Endometrium (tissue), 2 donors: ENCODE results near the gene FOXN1.

Source experiments
- FAIRE-seq: peaks from 2 replicates; lab custom pipeline; 2012; peaks lifted over from hg19 to GRCh38; lab: Jason Lieb, UNC
- donor health status: control.
- donor health status: control.

FOXN1 gene

DNA sequence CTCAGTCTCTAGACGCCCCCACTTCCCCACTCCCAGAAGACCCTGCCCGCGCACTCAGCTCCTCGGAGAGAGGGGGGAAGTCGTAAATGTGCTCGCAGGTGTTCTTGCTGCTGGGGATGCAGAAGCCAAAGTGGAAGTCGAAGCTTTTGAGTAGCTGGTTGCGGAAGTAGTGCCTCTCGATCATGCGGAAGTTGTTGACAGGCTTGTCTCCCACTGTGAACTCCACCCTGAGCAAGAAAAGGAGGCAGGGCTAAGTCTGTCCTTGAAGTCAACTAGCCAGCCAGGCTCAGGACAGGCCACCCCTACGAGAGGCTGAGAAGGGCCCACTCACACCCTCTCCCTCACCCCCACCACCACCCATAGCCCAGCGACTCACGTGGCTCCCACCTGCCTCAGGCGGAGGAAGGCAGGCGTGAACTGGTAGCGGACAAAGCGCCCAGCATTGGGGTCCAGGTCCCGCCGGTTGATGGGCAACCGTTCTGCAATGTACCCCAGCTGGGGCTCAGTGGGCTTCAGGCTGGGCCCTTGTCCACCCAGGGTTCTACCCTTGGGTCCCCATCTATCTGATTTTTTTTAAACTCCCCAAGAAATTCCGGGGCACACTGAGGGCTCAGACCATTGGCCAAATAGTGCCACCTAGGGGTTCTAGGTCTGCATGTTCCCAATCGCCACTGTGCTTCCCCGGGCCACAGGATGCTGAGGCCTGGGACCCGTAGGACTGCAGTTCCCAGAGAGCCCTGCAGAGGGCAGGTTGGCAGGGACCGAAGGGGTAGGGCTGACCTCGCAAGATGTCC lies 41.7 kb downstream of the FOXN1 start:
- FAIRE-seq: no peak

DNA sequence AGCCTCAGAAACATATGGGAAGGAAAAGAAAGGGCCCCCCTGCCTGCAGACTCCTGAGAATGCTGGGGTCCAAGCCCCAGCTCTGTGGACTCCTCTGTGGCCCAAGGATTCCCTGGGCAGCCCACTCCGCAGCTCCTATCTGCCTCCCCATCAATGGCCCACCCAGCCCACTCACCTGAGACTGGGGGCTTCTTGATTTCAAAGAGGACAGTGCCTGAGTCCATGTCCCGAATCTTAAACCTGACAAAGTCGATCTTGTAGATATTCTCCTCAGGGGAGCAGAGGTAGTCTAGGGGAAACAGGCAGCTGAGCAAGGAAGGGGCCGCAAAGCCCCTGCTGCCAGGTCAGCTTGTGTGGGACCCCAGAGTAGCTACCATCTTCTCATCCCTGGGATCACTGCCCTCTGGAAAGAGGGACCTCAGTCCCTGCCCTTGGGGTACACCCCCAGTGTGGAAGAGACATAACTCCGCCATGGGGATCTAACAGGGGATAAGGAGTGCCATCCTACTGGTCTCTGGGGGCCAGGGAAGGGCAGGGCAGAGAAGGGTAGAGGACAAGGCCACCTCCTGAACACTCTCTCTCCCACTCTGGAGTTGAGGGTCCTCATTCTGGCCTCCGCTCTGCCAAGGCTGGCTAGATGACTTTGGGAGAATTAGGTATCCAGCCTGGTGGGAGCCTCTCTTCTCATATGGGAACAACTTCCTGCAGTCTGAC lies 42.4 kb downstream of the FOXN1 start:
- no peak for FAIRE-seq

DNA sequence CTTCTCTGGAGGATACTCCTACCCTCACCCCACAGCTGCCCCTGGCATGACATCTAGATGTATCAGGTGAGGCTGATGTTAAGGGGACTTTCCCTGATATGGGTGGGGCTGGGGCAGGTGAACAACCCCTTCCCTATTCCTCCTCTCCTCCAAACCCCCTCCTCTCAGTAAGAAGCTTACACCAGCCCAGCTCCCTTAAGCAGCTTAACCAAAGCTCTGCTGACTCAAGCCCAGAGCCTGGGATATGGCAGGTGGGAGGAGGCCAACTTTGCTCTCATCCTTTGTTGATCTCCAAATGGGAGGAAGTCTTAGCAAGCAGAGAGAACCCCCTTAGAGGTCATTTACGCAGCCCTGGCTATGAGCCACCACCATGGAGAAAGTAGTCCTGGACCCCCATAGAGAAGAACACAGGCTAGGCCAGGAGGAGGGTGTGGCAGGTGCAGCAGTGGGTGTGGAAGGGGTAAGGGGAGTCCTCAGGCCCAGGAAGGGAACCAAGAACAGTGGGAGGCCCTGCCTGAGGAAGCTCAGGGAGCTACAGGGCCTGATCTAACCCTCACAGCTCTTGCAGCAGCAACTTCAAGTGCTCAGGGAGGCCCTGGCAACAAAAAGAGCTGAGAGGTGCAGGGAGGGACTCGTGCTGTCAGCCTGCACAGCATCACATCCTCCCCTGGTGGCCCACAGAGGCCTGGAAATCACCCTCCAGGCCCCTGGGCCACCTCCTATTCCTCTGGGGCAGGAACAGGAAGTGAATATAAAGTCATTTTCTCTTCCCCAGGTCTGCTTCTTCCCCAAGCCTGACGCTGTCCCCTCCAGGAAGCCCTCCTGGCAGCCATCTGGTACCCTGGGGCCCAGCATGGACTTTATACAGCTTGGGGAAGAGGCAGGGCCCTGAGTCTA lies 43.3 kb downstream of the FOXN1 start:
- no peak for FAIRE-seq

DNA sequence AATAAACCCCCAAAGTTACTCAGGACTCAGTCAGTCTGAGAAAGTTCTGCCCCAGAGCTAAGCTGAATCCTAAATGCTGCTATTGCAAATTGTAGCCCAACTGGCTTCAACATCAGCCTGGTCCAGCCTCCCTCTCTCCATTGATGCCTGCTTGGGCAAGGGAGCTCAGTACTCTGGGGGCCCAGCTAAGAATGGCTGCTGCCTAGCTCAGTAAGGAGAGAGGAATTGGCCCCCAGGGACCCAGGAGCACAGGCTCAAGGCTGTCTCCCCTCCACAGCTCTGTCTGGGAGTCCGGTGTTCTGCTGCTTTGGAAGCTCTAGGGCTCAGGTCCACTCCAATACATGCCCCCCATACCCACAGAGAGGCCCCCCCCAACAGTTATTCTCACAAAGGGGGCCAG lies 44.7 kb downstream of the FOXN1 start:
- FAIRE-seq: no peak

DNA sequence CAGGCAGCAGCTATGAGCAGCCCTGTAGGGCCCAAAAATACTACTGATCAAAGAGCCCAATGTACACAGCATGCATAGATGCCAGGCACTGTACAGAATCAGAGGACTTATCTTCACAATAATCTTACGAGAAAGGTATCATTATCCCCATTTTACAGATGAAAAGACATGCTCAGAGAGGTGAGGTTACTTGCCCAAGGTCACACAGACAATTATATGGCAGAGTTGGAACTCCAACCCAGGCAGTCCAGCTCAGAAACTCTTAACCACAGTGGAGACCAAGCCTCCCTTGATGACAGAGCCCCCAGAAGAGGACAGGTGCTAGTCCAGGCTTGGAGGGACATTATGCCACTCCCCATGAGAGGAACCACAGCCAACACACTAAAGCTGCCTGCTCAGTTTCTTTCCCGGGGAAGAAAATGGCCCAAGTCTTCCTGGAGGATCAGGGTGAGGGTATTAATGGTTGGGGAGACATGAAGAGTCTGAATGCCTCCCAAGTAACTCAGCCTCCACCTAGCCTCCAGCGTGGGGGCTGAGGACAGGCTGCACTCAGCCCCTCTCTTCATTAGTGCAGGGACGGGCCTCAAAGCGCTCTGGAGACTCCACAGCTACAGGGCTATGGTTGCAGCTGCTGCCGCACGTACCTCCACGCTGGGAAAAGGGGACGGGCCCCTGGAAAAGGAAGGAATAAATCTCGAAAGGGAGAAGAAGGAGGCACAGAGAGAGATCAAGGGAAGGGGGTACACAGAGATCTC lies 45.5 kb downstream of the FOXN1 start:
- FAIRE-seq: no peak

DNA sequence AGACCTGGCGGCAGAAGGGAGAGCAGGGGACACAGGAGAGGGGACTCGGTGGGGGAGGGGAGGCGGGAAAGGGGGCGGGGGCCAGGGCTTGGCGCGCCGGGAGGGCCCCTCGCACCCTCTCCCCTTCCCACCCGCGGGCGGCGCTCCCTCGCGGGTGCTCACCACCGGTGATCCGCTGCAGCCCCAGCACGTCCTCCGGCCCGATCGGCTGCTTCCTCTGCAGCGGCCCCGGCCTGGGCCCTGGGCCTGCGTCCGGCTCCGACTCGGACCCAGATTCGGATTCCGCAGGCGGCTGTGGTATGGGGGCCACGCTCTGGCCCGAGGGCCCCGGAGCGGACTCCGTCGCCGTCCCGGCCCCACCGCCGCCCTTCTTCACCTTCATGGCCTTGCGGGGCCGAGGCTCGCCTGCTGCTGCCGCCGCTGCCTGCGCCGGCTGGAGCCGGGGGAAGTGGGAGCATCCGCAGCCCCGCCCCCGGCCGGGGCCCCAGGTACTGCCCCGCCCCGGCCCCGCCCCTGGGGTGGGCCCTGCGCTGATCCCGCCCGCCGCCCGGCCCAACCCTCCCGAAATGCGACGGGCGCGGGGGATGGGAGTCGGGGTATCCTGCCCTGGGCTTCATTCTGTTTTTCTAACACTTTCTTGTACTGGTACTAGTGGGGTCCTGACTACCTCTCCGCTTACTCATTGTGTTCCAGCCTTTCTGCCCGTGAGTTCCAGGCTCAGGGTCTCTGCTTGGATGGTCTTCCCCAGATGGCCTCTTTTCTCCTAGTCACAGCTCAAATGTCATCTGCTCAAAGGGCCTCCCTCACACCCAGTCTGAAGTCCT lies 46.2 kb downstream of the FOXN1 start, which contains the start of gene UNC119:
Gene UNC119 (minus strand): TSS at position 449 of the 824 bp plus-strand sequence. CDS start 67 bp downstream, at position 382.
- no peak for FAIRE-seq

DNA sequence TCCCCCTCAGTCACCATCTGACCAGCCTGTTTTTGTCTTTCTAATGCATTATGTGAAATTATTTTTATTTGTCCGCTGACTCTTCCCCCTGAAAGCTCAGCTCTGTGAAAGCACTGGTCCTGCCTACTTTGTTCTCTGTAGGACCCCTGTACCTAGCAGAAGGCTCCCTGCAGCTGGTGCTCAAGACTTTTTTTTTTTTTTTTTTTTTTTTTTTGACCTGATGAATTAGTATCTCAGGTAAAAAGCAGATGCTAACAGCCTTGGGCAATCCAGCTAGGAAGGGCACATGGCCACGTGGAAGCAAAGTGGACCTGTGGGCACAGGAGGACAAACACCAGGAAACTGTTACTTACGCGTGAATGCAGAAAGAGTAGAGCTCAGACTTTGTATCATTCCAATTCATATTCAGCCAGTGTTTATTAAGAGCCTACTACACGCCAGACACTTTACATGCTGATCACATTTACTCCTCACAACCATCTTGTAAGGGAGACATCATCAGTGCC lies 46.9 kb downstream of the FOXN1 start:
- FAIRE-seq: no peak

DNA sequence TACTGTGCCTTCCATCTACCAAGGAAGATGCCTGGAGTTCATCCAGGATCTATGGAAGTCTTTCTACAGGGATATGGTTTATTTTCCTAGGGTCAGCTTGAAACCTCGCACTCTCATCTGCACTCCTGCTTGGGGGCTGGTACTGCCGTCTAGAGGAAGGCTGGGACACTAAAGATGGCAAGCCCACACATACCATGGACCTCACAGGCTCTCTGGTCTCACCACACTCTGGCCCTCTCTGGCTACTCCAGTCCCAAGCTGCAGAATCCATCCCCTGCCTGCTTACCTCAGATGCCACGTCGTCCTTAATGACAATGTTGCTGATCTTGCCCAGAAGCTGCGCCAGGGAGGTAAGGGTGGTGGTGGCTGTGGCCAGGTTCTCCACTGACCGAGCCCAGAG lies 48.4 kb downstream of the FOXN1 start:
- FAIRE-seq: no peak

DNA sequence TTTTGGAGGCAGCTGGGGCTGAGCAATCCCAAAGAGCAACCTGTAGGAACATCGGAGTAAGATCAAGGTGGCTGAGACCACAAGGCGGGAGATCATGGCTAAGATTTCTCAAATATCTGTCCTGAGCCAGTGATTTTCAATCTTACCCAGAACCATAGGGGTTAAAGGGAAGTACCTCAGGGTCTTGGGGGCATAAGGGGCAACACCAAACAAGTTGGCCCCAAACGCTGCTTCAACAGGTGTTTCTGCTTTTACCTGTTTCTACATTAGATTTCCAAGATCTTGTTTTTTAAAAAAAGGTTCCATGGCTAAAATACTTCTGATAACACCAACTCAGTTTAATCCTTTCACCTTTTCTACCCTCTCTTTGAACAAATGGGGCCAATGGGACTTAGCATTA lies 48.9 kb downstream of the FOXN1 start:
- FAIRE-seq: no peak

DNA sequence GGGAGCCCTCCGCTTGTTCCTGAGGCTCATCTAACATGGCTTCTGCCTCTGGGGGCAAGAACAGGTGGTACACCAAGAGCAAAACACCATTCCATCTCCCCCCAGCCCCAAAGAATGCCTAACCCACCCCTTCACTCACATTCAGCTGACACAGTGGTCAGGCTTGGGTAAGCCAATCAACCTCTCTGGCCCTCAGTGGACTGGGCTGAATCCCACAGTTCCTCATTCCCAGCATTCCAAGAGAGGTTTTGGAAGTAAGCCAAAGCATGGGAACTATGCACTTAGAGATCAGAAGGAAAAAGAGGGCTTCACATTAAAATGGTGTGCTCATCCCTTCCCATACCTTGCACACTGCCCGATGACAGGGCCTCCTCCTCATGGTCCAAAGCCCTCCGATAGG lies 57.3 kb downstream of the FOXN1 start:
- FAIRE-seq: no peak

DNA sequence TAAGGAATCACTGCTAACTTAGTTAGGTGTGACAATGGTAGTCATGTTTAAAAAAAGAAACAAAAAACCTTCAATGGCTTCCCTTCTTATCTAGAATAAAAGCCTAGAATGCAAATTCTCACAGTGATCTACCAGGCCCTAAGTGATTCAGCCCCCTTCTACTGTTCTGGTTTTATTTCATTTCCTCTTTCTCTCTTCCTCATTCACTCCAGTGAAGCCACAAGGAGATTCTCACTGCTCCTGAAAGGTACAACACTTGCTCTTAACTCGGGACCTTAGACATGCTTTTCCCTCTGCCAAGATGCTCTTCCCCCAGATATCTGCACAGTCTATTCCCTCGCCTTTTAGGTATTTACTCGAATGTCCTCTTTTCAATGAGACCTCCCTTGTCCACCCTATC lies 61.5 kb downstream of the FOXN1 start:
- no peak for FAIRE-seq

DNA sequence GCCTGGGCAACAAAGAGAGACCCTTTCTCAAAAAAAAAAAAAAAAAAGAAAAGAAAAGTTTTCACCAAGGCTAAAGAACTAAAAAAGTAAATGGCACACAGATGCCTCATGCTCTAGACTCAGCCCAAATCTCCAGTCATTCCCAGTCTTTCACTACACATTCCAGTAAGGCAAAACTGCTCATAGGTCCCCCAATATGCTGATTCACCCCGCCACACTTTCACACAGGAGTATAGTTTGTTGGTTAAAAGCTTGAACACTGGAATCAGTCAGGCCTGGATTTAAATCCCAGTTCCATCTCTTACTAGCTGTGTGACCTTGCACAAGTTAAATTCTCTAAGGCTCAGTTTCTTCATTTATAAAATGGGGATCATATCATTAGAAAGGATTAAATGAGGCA lies 63.3 kb downstream of the FOXN1 start:
- no peak for FAIRE-seq

DNA sequence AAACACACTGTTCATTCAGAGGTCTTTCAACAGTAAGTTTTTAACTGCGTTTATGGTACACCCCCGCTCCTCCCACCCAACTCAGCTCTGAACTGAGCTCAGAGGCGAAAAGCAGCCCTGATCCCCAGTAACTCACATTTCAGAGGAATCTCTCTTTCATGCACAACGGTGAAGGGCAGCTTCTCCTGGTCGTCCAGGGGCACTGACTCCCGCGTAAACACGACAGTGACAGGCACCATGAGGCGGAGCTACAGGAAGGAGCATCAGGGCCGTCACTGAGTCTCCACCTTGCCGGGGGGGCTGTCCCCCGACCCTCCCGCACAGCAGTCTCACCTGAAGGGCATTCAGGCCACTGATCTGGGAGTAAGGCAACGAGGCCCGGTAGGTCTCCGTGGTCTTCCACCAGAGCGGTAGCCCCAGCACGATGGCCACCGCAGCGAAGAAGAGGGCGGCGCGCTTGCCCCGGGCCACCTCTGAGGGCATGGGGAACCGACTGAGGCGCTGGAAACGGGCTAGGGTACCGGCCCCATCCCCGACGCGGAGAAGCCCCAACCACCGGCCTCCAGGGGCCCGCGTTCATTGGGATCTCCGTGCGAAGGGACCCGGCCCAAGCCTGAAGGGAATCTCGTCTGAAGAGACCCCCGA lies 64.7 kb downstream of the FOXN1 start:
- no peak for FAIRE-seq

DNA sequence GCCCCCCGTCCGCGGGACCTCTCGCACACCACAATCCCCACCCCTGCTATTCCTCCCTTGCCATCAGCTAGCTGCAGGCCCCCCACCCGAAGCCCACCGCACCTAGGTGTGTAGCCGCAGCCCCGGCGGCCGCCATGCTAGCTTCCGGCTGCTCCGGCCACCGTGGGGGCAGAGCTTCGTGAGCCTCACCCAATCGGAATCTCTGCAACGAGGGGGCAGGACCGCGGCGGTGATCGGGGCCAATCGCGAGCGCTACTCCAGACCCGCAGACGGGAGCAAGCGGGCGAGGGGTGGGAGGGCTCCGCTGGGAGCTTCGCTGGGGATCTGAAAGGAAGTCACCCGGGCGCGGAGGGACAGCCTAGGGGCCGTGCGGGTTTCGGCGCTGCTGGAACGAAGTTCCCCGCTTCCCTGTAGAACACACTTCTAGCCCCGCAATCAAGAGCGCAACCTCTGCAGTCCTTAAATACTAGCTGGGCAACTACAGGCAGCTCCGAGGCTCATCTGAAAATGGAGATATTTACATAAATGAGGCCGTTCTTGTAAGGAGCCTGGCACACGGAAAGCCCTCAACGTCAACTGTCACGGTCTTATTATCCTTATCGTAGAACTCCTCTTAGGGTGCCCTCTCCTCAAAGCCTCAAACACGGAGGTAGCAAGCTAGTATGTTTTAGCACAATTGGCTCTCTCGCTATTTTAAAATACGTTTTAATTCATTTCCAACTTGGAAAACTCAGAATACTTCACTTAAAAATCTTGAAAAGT lies 65.4 kb downstream of the FOXN1 start, which contains the start of gene PIGS:
Gene PIGS (minus strand): TSS at position 164 of the 762 bp plus-strand sequence. CDS start 28 bp downstream, at position 136.
- no peak for FAIRE-seq

DNA sequence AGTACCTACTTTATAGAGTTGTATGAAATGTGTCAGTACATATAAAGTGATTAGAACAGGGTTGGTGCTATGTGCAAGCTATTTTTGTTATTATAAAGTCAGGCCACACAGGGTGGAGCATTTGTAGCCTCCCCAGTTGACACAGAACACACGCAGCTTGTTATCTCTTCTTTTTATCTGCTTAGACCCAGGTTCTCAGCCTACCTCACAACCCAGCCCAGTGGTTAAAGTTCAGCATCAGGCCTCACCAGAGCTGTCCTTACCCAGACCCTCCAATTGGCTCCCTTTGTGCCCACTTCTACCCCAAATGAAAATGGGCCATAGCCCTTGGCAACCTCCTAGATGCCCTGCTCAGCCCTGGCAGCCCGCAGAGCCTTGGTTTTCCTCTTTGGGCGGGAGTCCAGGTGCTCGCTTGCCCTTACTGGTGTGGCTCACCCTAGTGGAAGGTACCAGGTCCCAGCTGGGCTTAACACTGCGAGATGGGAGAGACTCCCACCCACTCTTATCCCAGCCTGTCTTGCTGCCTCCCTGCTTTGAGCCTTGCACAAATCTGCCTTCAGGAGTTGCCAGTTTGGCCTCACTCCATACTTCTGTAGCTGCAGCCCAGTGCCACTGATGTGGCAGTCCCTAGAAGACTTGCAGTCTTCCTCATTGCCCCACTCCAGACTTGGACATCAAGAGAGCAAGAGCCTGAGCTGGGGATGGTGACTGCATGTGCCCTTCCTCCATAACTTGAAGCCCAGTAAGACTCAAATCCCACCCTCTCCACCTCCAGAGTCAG lies 66.3 kb downstream of the FOXN1 start:
- no peak for FAIRE-seq

DNA sequence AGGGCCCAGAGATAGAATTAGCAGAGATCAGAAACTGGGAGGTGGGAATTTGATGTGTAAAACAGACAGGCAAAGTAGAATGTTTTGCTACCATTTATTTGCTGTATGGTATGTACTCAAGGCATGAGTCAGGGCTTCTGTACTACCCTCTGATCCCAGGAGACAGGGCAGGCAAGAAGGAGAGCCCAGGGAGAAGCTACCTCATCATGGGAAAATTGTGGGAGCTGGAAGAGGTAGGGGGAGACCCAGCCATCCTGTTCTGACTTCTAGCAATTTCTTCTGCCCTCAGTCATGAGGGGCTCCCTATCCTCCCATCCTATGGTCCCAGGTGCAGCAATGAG lies 66.9 kb downstream of the FOXN1 start:
- FAIRE-seq: no peak

DNA sequence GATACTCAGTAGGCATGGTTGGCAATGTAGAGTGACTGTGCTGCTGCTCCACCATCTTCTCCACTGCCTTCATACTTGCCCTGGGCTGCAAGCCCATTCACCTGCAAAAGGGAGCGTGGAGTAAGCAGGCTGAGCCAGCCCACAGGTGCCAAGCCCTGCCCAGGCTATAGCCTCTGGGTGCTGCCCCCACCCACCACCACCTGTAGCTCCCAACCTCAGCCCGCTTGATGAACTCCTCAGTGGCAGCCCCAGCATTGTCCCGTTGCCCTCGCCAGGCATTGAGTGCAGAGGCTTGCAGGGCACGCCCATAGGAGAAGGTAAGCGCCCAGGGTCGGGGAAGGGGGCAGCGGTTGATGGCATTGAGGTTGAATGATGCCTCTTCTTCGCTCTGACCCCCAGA lies 67.4 kb downstream of the FOXN1 start:
- FAIRE-seq: no peak

DNA sequence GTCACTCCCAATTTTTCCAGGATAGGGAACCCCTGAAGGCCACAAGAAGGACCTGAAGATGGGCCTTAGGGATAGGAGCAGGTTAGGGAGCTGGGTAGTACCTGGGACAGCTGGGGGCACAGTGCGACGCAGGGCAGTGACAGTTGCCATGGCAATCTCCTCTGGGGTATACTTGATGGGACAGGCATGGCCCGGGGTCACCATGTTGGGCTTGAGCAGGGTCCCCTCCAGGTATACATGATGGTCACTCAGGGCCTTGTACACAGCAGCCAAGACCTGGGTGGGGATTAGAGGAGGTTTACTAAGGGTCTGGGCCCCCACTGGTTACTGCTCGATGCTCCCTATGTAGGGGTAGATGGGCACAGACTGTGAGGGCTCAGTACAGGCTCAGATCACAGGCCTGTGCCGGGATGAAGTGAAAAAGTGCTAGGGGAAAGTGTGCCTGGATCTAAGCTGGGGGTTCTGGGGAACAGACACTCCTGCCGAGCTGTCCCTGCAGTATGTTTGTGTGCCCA lies 67.9 kb downstream of the FOXN1 start:
- FAIRE-seq: no peak
